Upper lobe of right lung (tissue), 1 donor: ENCODE measurements around the gene ZSCAN22. TPM values are rescaled to one million over a fixed set of nuclear protein-coding genes. Genes with fewer than 3 reads are reported as not detected.

Experiments used
- ATAC-seq: fragments of 200-7000 bp; cut with Tn5 transposase; one replicate; pipeline ENCODE4 v1.9.1; 2020; ENCODE audit warnings: mild to moderate bottlenecking, moderate library complexity
- DNase-seq: peaks from one replicate; pipeline ENCODE4 v3.0.0-alpha.2; 2020
- H3K27ac ChIP-seq: fragments of 200-600 bp; one replicate; pipeline ENCODE4 v1.8.0; 2022
- H3K27me3 ChIP-seq: fragments of 200-600 bp; one replicate; pipeline ENCODE4 v1.8.0; 2022; ENCODE audit warnings: mild to moderate bottlenecking
- H3K36me3 ChIP-seq: fragments of 200-600 bp; one replicate; pipeline ENCODE4 v1.8.0; 2022
- H3K4me1 ChIP-seq: fragments of 200-600 bp; one replicate; pipeline ENCODE4 v1.8.0; 2022
- H3K4me3 ChIP-seq: fragments of 200-600 bp; one replicate; pipeline ENCODE4 v1.8.0; 2022; ENCODE audit warnings: mild to moderate bottlenecking
- H3K9me3 ChIP-seq: fragments of 200-600 bp; one replicate; pipeline ENCODE4 v1.8.0; 2022
- CTCF ChIP-seq: fragments of 200-600 bp; IDR thresholded peaks from one replicate; pipeline ENCODE4 v1.8.0; 2022; ENCODE audit warnings: antibody characterized with exemption
- intact Hi-C: fragments of 100-400 bp; cut with DNase I; formaldehyde crosslinking; loops from one replicate; pipeline ENCODE4 v1.11.0; 2022
- total RNA-seq: library from RNA; stranded (reverse); fragmentation: NEBNext Ultra II Directional; extraction: Animal tissue kit (Norgen Biotek cat#: 25700); gene quantifications from one replicate; pipeline ENCODE4 v1.2.1, GENCODE V29; 2021
- donor health status: DM: no; HTN: yes; CAD: no; lungs with severe emphysema.

Gene ZSCAN22
- total RNA-seq, 1 donor from 2014 or later: 4.0 TPM

GRCh38 chr19:58385313-58385890 is 58.6 kb downstream of the ZSCAN22 start:
- no peak for DNase-seq
- H3K4me1 ChIP-seq: peaks cover 24% of the 10 kb centered on the region
- H3K4me3 ChIP-seq: peak overlapping the region; percentile 78
- intact Hi-C loops: no loop called here
- ATAC-seq: no peak
- H3K36me3 ChIP-seq: peaks cover 22% of the 10 kb centered on the region
- peak overlapping the region; percentile 99 for H3K27ac ChIP-seq
- H3K9me3 ChIP-seq: no peaks in the 10 kb centered on the region
- TF ChIP-seq CTCF: no peak
- no peaks in the 10 kb centered on the region for H3K27me3 ChIP-seq

GRCh38 chr19:58385891-58386575 is 59.2 kb downstream of the ZSCAN22 start:
- intact Hi-C loops: no loop called here
- peaks cover 24% of the 10 kb centered on the region for H3K4me1 ChIP-seq
- no peak for TF ChIP-seq CTCF
- peak; percentile 8 for ATAC-seq
- H3K9me3 ChIP-seq: no peaks in the 10 kb centered on the region
- DNase-seq: no peak
- H3K36me3 ChIP-seq: peaks cover 29% of the 10 kb centered on the region
- H3K27me3 ChIP-seq: no peaks in the 10 kb centered on the region
- peak overlapping the region; percentile 78 for H3K4me3 ChIP-seq
- H3K27ac ChIP-seq: peak overlapping the region; percentile 99

GRCh38 chr19:58386576-58387337 is 60.0 kb downstream of the ZSCAN22 start, which contains the start of gene RPS5:
Gene RPS5, plus strand, starts transcription at chr19:58387269. Its CDS starts 869 bp downstream, at chr19:58388138.
- peaks cover 36% of the 10 kb centered on the region for H3K36me3 ChIP-seq
- DNase-seq (peak; percentile 96), ATAC-seq (peak; percentile 93)
- H3K4me3 ChIP-seq: peak within 1 kb of the TSS; percentile 78
- intact Hi-C loops: no loop called here
- no peaks in the 10 kb centered on the region for H3K27me3 ChIP-seq
- no peak for TF ChIP-seq CTCF
- H3K4me1 ChIP-seq: peaks cover 21% of the 10 kb centered on the region
- no peaks in the 10 kb centered on the region for H3K9me3 ChIP-seq
- peak within 1 kb of the TSS; percentile 99 for H3K27ac ChIP-seq

GRCh38 chr19:58387338-58388174 is 60.8 kb downstream of the ZSCAN22 start:
- intact Hi-C loops: no loop called here

More at GRCh38 chr19:58387338-58388174, 60.8 kb downstream of the ZSCAN22 start:
- no peak for TF ChIP-seq CTCF
- Histone ChIP-seq H3K9me3 (no peaks in the 10 kb centered on the region), H3K4me1 (peaks cover 16% of the 10 kb centered on the region), H3K4me3 (peak overlapping the region; percentile 78), H3K27ac (peak overlapping the region; percentile 99), H3K36me3 (peaks cover 44% of the 10 kb centered on the region), H3K27me3 (no peaks in the 10 kb centered on the region)
- DNase-seq (no peak), ATAC-seq (no peak)
